ENCODE measurements around the gene KATNB1.
"Not testable (repeated sequence)": the region's sequence is repeated elsewhere in the genome, so short reads cannot be mapped to it uniquely, and the experiment has no call there.

The KATNB1 gene

DNA sequence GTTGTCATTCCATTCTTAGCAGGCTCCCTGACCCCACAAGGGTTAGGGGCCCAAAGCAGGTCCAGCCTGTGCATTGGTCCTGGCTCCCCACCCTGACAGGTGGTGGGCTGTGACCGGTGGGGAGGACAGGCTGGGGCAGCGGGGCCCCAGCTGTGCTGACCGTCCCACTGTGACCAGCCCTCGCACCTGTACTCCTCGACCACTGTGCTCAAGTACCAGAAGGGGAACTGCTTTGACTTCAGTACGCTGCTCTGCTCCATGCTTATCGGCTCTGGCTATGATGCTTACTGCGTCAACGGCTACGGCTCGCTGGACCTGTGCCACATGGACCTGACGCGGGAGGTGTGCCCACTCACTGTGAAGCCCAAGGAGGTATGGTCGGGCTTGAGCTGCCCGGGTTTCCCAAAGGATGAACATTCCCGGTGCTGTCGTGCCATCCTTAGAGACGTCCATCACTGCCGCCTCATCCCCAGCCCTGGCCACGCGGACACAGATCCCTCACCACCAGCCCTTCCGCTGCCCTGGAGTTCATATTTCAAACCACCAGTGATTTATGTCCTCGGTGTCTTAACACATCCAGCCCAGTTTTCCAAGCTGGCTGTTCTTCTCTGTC lies 33.7 kb upstream of the KATNB1 start:
- DNase-seq: no peak

DNA sequence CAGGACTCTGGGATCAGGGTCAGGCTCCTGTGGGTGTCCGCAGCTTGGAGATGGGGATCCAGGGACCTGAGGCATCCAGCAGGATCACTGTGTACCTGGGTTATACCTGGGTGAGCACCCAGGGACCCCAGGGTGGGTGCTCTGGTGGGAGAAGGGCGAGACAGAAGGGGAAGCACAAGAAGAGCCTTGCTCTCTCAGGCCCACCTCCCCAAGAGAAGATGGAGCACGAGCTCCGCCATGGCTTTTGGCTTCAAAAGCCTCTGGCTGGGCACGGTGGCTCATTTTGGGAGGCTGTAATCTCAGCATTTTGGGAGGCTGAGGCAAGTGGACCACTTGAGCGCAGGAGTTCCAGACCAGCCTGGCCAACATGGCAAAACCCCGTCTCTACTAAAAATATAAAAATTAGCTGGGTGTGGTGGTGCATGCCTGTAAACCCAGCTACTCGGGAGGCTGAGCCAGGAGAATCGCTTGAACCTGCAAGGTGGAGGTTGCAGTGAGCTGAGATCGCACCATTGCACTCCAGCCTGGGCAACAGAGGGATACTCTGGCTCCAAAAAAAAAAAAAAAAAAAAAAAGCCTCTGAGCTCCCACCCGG lies 32.1 kb upstream of the KATNB1 start:
- DNase-seq: no peak

GRCh38 chr16:57704011-57704904 lies 31.3 kb upstream of the KATNB1 start:
- no peak for DNase-seq

- no peak for DNase-seq
Observed at GRCh38 chr16:57704905-57705852, 30.4 kb upstream of the KATNB1 start.

GRCh38 chr16:57706717-57707116 lies 28.9 kb upstream of the KATNB1 start:
- no peak for DNase-seq

GRCh38 chr16:57707331-57707730 lies 28.2 kb upstream of the KATNB1 start:
- no peak for DNase-seq

DNA sequence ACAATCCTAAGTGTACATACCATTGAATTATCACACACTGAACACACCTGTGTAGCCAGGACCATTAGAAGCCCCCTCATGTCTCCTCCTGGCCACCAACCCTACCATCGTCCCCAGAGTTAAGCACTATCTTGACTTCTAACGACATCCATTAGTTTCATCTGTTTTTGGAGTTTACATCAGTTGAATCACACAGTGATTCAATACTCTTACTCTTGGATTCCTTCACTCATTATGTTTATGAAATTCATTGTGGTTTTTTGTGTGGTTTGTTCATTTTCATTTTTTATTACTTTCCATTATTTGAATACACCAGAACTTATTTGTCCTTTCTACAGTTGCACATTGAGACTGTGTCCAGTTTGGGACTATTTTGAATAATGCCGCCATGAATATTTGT lies 27.4 kb upstream of the KATNB1 start:
- DNase-seq: no peak

- DNase-seq: no peak
Observed at GRCh38 chr16:57709663-57710062, 25.9 kb upstream of the KATNB1 start.

DNA sequence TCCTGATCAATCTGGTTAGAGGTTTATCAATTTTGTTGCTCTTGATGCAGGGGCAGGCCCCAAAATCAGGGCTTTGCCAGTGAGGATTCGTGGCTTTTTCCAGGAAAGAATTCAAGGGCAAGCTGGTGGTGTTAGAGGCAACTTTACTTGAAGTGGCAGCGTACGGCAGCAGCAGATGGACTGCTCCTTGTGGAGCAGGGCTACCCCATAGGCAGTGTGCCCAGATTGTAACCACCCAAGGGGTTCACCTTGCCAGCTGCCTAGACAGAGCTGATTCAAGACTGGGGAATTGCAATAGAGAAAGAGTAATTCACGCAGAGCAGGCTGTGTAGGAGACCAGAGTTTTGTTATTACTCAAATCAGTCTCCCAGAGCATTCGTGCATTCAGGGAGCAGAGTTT lies 24.2 kb upstream of the KATNB1 start:
- no peak for DNase-seq

DNA sequence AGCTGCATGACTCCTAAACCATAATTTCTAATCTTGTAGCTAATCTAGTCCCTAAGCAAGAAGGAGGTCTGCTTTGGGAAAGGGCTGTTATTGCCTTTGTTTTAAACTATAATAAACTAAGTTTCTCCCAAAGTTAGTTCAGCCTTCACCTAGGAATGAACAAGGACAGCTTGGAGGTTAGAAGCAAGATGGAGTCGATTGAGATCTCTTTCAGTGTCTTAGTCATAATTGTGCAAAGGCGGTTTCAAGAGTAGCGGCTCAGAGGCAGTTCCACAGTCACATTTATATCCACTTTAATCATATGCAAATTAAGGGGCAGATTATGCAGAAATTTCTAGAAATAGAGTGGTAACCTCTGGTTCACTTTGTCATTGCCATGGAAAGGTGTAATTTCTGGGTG lies 23.6 kb upstream of the KATNB1 start:
- DNase-seq: no peak

- DNase-seq: not testable (repeated sequence)
Observed at GRCh38 chr16:57712569-57712968, 23.0 kb upstream of the KATNB1 start.

DNA sequence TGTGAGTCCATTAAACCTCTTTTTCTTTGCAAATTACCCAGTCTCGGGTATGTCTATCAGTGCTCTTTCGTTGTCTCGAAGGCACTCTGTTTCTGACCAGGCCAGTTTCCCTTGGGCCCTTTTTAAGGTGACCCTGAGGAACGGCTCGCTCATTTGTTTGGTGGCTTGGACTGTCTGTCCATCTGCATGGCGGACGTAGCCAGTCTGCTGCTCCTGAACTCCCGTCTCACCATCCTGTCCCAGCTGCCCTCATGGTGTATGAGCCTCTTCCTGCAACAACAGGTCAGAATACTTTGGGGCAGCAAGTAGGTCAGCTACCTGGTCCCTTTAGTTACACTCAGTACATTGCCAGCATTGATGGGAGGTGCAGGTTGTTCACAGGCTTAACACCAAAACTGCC lies 22.0 kb upstream of the KATNB1 start:
- no peak for DNase-seq

- no peak for DNase-seq
Observed at GRCh38 chr16:57714047-57714446, 21.5 kb upstream of the KATNB1 start.

- DNase-seq: peak in 1 of 4 experiments; percentile 6
Observed at GRCh38 chr16:57720142-57720575, 15.4 kb upstream of the KATNB1 start.

DNA sequence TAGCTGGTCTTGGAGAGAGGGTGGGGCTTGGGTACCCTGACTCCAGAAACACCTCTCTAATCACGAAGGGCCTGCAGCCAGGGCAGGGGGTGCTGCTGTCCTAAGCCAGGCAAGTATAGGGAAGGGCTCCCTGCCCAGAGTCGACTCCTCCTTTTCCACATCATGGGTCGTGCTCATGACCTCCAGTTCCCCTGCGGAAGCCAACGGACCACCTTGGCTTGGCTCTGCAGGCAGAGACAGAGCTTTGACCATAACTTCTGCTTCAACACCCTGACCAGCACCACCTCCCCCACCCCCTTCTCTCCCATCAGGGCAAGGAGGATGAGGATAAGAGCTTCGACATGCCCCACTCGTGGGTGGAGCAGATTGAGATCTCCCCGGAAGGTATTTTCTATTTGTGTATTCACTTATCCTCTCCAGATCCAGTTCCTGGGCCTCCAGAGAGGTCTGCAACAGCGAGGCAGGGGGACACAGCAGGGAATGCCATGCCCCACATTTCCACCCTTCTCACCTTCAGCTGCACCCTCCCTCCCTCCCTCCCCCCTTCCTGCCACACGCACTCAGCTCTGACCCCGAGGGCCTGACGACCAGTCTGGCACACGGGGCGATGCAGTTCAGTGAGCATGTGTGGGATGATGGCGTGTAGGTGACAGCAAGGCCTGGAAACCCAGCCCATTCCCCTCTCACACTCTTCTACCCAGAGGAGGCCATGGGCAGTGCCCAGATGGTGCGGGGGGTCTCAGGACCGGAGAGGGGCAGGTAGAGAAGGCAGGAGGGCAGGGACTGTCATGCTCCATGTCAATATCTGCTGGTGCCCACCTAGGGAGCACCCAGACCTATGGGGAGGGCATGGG lies 14.0 kb upstream of the KATNB1 start:
- no peak for DNase-seq

DNA sequence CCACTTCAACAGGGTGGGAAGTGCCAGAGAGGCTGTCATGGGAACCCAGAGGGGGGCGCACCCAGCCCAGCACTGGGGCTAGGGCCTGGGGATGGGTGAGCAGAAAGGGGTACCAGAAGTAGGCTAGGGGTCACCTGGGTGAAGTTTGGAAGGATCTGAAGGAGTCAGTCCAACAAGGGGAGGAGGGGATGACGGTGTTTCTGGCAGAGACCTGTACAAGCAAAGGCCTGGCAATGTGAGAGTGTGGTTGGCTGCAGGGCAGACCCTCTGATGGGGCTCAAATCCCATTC lies 13.4 kb upstream of the KATNB1 start:
- DNase-seq: no peak

- no peak for DNase-seq
Observed at GRCh38 chr16:57722651-57723050, 12.9 kb upstream of the KATNB1 start.

- DNase-seq: no peak
Observed at GRCh38 chr16:57723170-57723569, 12.4 kb upstream of the KATNB1 start.

DNA sequence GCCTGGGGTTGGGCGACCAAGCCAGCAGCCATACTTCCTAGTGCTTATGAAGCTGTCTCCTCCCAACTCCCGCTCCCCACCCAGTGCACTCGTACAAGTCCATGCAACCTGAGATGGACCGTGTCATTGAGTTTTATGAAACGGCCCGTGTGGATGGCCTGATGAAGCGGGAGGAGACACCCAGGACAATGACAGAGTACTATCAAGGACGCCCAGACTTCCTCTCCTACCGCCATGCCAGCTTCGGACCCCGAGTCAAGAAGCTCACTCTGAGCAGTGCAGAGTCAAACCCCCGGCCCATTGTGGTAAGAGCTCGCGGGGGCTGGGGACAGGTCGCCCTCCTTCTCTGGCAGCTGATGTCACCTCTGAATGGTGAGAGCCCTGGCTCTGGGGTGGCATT lies 11.0 kb upstream of the KATNB1 start:
- no peak for DNase-seq

DNA sequence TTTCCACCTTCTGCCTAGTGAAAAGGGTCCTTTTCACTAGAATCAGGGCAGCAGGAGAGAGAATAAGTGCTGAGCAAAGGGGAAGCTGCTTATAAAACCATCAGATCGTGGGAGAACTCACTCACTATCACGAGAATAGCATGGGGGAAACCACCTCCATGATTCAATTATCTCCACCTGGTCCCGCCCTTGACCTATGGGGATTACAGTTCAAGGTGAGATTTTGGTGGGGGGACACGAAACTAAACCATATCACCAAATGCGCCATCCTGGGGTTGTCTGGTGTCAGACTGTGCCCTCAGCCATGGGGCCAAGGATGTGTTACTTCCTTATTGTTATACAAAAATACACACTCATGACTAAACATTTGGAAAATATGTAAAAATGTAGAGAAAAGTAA lies 10.4 kb upstream of the KATNB1 start:
- no peak for DNase-seq

DNA sequence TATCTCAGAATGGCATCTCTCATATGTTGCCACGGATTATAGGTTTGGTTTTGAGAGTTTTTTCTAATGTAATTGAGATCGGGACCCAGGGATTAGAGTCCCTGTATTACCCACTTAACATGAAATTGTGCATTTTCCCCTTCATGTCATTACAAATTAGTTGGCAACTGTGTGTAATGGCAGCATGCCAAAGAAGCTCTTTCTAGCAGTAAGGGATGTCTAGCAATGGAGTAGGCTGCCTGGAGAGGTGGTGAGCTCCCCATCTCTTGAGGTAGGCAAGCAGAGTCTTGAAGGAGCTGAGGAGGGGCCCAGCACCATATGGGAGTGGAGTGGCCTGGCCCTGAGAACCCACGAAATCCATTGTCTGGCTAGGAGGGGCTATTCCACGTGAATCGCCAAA lies 10.0 kb upstream of the KATNB1 start:
- DNase-seq: no peak

DNA sequence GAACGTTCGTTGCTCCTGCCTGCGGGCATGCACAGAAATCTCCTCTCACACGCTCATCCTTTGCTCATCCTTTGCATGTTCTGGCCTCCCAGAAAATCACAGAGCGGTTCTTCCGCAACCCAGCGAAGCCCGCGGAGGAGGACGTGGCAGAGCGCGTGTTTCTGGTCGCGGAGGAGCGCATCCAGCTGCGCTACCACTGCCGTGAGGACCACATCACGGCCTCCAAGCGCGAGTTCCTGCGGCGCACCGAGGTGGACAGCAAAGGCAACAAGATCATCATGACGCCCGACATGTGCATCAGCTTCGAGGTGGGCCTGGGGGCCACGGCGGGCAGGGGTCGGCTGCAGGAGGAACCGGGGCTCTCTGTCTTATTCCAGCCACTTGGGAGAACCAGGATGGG lies 9.6 kb upstream of the KATNB1 start:
- no peak for DNase-seq
